Testis (tissue), 3 donors: ENCODE measurements around the gene COX7A1. TPM values are rescaled to one million over a fixed set of nuclear protein-coding genes. Genes with fewer than 3 reads are reported as not detected.

Source experiments
- DNase-seq: peaks from one replicate; pipeline ENCODE4 v3.0.0-alpha.2; 2019
- H3K27ac ChIP-seq, 2 donors: fragments of 200-600 bp; sonication (generic); one replicate each; pipeline ENCODE4 v1.5.1; 2019
- H3K27me3 ChIP-seq: fragments of 200-600 bp; sonication (generic); one replicate; pipeline ENCODE4 v1.5.1; 2019
- H3K36me3 ChIP-seq: fragments of 200-600 bp; sonication (generic); one replicate; pipeline ENCODE4 v1.5.1; 2017; ENCODE audit warnings: low read depth; ENCODE audit errors: missing control alignments
- H3K4me1 ChIP-seq: fragments of 200-600 bp; sonication (generic); one replicate; pipeline ENCODE4 v1.5.1; 2019
- H3K4me3 ChIP-seq, 2 donors: fragments of 200-600 bp; sonication (generic); one replicate each; pipeline ENCODE4 v1.5.1; 2017 to 2019
- H3K9me3 ChIP-seq: fragments of 200-600 bp; sonication (generic); one replicate; pipeline ENCODE4 v1.5.1; 2017
- CTCF ChIP-seq, 3 experiments: fragments of 450-650 bp in 2 of 3; fragments of 200-600 bp in 1 of 3; sonication (generic) in 1 of 3; IDR thresholded peaks; one replicate each; pipeline ENCODE4 v1.5.1; 2016 to 2019; ENCODE audit warnings: antibody characterized with exemption in 3 of 3, mild to moderate bottlenecking in 2 of 3, moderate library complexity in 1 of 3
- POLR2A ChIP-seq: fragments of 450-650 bp; IDR thresholded peaks from one replicate; pipeline ENCODE4 v1.6.1; 2017; ENCODE audit warnings: antibody characterized with exemption, mild to moderate bottlenecking, moderate library complexity
- WGBS, 2 donors: methylation state at CpG; one replicate each; pipeline ENCODE4 v1.1.5; 2018; 5-methylcytosine and 5-hydroxymethylcytosine counted together
- intact Hi-C: fragments of 100-400 bp; cut with DNase I; formaldehyde crosslinking; loops from one replicate; pipeline ENCODE4 v1.15.1; 2023; ENCODE audit warnings: low total_unique reads
- polyA plus RNA-seq: library from polyadenylated mRNA; stranded (reverse); fragments of 350-450 nt; fragmentation: Illumina TruSeq; extraction: RNeasy Lipid Tissue Mini Kit (QIAGEN cat#74804); gene quantifications from one replicate; pipeline ENCODE4 v1.2.3, GENCODE V29; 2014; ENCODE audit warnings: low read depth, low replicate concordance; ENCODE audit not compliant: insufficient read depth
- total RNA-seq, 2 donors: library from RNA; depleted of rRNA; stranded (reverse); fragments of >200 nt; gene quantifications; one replicate each; pipeline ENCODE4 v1.2.3, GENCODE V29; 2016

The COX7A1 gene
- total and polyA plus RNA-seq, 3 donors from 2014 or later, result 0.79 to 25.4 (median 4.8) TPM

DNA sequence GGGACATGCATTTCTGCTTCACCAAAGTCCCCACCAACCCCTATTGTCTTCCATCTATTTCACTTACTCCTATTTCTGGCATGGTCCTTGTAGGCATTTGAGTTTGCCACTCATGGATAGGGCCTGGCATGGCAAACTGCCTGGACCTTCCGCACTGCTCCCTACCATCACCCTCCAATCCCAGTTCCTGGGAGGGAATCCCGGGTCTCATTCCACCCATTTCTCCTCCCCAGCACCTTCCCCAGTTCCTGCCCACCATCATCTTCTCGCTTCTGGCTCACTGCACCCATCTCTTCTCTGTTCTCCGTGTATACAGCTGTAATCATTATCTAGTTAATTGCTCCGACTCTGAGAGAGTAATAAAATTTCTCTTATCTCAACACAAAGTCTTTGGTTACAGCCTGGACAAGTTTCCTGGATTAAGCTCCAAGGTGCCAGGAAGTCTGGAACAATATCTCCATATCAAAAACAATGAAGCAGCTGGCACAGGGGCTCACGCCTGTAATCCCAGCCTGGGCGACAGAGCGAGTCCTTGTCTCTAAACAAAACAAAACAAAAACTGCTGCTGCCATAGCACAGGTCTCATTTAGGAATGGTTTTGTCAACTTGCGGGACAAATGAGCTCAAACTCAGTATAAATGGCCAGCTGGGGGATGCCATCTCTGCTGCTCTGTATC is 17.0 kb upstream of the COX7A1 start:
- Histone ChIP-seq H3K27me3 (no peaks in the 10 kb centered on the region), H3K27ac (no peak overlapping the region), H3K36me3 (no peaks in the 10 kb centered on the region), H3K4me3 (no peak overlapping the region), H3K4me1 (no peaks in the 10 kb centered on the region), H3K9me3 (no peaks in the 10 kb centered on the region)
- TF ChIP-seq POLR2A (no peak), CTCF (IDR thresholded peaks at IDR 0.05) (no peak)
- intact Hi-C loops, result no loop called here
- no peak for DNase-seq
- 49 to 53% methylated on average over 9 of the region's 9 CpGs for WGBS, 2 donors

GRCh38 chr19:36163813-36164212 is 11.6 kb upstream of the COX7A1 start:
- no peaks in the 10 kb centered on the region for H3K4me1 ChIP-seq
- no peak overlapping the region for H3K27ac ChIP-seq
- no peak overlapping the region for H3K4me3 ChIP-seq
- DNase-seq, result no peak
- H3K27me3 ChIP-seq, result no peaks in the 10 kb centered on the region
- intact Hi-C loops, result no loop called here
- no peaks in the 10 kb centered on the region for H3K9me3 ChIP-seq
- no peak for TF ChIP-seq CTCF (IDR thresholded peaks at IDR 0.05)
- no peak for TF ChIP-seq POLR2A
- WGBS, 2 donors, result 95 to 98% methylated on average over 12 of the region's 12 CpGs
- no peaks in the 10 kb centered on the region for H3K36me3 ChIP-seq

DNA sequence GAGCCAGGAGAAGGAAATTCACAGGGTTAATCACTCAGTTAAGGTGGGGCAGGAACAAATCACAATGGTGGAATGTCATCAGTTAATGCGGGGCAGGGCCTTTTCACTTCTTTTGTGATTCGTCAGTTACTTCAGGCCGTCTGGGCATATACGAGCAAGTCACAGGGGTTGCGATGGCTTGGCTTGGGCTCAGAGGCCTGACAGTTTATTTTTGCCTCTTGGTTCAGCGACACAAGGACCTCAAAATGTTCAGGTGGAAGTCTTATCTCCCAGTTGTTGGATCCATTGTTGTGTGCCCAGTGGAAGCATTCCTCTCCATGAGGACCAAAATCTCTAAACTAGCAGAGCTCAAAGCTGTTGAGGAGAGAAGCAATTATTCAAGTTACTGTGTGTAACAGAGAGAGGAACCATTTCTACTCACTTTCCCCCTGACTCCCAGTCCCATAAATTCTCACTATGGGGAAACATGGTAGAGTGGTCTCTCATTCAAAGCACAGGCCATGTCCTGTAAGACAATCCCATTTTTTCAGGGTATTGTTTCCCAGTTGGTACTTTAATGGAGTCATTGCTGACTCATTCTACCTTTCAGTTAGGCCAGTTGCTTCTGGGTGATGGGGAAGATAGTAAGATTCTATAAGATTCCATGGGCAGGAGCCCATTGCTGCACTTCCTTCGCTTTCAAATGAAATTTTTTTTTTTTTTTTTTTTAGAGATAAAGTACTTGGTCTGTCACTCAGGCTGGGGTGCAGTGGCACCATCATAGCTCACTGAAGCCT is 8.8 kb upstream of the COX7A1 start:
- no peaks in the 10 kb centered on the region for H3K27me3 ChIP-seq
- no peak overlapping the region for H3K4me3 ChIP-seq
- DNase-seq, result no peak
- H3K27ac ChIP-seq, result no peak overlapping the region
- TF ChIP-seq CTCF (IDR thresholded peaks at IDR 0.05) (no peak), POLR2A (no peak)
- H3K36me3 ChIP-seq, result no peaks in the 10 kb centered on the region
- 88 to 94% methylated on average over 7 of the region's 7 CpGs for WGBS, 2 donors
- no peaks in the 10 kb centered on the region for H3K4me1 ChIP-seq
- intact Hi-C loops, result no loop called here
- H3K9me3 ChIP-seq, result no peaks in the 10 kb centered on the region

GRCh38 chr19:36153126-36153525 is 879 bp upstream of the COX7A1 start:
- no peak for TF ChIP-seq CTCF (IDR thresholded peaks at IDR 0.05)
- no peak for TF ChIP-seq POLR2A
- intact Hi-C loops, result no loop called here
- peak overlapping the region in 1 of 2 donors; percentile 72 for H3K4me3 ChIP-seq
- H3K4me1 ChIP-seq, result peaks cover 14% of the 10 kb centered on the region
- 74 to 83% methylated on average over 10 of the region's 10 CpGs for WGBS, 2 donors
- no peaks in the 10 kb centered on the region for H3K36me3 ChIP-seq
- no peaks in the 10 kb centered on the region for H3K9me3 ChIP-seq
- DNase-seq, result no peak
- peak overlapping the region; percentile 92 to 96 for H3K27ac ChIP-seq
- no peaks in the 10 kb centered on the region for H3K27me3 ChIP-seq

DNA sequence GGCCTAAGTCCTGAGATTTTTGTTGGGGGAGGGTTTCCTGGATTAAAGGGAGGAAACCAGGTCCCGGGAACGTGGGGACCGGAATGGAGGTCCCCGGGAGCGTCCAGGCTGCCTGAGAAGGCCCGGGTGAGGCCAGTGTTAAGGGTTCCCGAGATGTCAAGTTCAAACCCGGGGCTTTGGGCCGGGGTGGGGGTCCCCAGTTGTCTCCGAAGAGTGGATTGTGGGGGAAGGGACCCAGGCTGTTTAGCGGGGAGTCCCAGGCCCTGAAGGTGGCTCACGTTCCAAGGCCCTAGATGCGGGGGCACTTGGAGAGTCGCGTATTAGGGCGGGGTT is 262 bp downstream of the COX7A1 start:
- Histone ChIP-seq H3K27me3 (no peaks in the 10 kb centered on the region), H3K4me3 (peak overlapping the region; percentile 61 to 72), H3K4me1 (peaks cover 14% of the 10 kb centered on the region), H3K36me3 (no peaks in the 10 kb centered on the region), H3K9me3 (no peaks in the 10 kb centered on the region), H3K27ac (peak overlapping the region; percentile 92 to 96)
- DNase-seq, result no peak
- intact Hi-C loops, result no loop called here
- 0 to 17% methylated on average over 7 to 16 of the region's 16 CpGs for WGBS, 2 donors
- TF ChIP-seq POLR2A (no peak), CTCF (IDR thresholded peaks at IDR 0.05) (no peak)
